SH-SY5Y (cell line): ENCODE data around the gene ULK4.

ENCODE experiments used
- GATA2 ChIP-seq: IDR thresholded peaks from 2 replicates; pipeline ENCODE4 v1.6.1; 2011; ENCODE audit warnings: mild to moderate bottlenecking, low read depth, low read length
- GATA3 ChIP-seq: IDR thresholded peaks from 2 replicates; pipeline ENCODE4 v1.6.1; 2011; ENCODE audit warnings: low read depth, mild to moderate bottlenecking, low read length, moderate library complexity

The ULK4 gene

GRCh38 chr3:41202834-41203345, 759.0 kb downstream of the ULK4 start:
- TF ChIP-seq GATA2 (no peak), GATA3 (no peak)

- TF ChIP-seq GATA3, result no peak
Measured at GRCh38 chr3:41202075-41202833, 759.6 kb downstream of the ULK4 start.

- no peak for TF ChIP-seq GATA2
- no peak for TF ChIP-seq GATA3
Measured at GRCh38 chr3:41200669-41201021, 761.3 kb downstream of the ULK4 start.

- no peak for TF ChIP-seq GATA2
- TF ChIP-seq GATA3, result no peak
Measured at GRCh38 chr3:41199866-41200668, 761.8 kb downstream of the ULK4 start.

DNA sequence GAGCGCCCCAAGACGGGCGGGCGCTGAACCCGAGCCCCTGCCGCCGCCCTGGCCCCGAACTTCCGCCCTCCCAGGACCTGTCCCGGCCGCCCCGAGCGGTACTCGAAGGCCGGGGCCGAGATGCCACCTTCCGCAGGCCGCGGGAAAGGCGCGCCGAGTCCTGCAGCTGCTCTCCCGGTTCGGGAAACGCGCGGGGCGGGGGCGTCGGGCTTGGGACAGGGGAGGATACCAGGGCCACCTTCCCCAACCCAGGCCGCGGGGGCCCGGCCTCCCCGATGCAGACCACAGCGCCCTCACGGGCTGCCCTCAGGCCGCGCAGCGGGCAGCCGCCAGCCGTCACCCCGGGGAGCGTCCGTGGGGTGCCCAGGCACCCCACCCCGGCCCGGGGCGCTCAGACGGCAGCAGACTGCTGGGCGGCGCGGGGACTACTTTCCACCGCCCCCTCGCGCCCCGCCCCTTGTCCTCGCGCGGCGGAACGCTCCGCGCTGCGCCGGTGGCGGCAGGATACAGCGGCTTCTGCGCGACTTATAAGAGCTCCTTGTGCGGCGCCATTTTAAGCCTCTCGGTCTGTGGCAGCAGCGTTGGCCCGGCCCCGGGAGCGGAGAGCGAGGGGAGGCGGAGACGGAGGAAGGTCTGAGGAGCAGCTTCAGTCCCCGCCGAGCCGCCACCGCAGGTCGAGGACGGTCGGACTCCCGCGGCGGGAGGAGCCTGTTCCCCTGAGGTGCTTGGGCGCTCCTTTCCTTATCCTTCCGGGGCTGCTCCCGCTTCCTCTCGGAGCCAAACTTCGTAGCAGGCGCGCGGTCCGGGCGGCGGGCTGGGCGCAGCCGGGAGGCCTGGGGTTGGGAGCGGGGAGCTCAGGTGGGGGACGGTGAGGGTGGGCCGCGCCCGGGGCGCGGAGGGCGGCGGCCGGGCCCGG, 762.7 kb downstream of the ULK4 start, which contains the start of gene CTNNB1:
CTNNB1 (plus strand) TSS at position 556 of the 916 bp plus-strand sequence. CDS start 24,564 bp downstream, outside the sequence.
- TF ChIP-seq GATA3 (no peak), GATA2 (no peak)

DNA sequence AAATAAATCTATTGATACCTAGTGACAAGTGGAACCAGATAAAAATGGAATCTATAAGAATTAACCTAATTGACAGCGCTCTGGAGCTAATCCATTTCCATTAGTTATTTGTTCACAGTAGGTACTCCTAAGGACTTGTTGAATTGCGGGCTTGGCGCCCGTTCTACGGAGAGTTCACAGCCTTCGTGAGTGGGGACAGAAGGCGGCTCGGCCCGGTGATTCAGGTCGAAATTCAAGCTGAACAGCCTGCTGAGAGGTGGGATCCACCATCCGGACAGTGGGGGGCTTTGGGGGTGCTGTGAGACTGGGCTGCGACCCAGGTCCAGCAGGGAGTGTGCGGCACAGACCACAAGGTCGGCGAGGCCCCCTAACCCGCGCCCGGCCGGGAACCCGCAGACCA, 763.4 kb downstream of the ULK4 start:
- TF ChIP-seq GATA3 (no peak), GATA2 (no peak)

DNA sequence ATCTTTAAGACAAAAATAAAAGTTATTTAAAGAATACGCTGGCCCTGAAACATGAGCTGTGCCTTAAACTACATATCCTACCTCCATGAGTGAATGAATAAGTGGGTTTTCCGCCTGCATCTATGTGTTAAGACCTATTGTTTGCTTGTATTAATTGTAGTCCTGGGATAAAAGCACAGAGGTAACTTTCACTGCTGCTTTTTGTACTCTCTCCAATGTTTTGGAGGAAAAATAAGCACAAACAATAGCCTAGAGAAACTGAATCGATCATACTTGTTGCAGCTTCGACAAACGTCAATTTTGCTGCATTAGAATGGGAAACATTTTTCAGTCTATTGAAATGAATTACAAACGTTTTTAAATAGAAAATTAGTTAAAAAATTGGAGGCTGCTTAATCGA, 763.9 kb downstream of the ULK4 start:
- TF ChIP-seq GATA2, result no peak
- TF ChIP-seq GATA3, result no peak
